BJ (cell line): Measurements from ENCODE around the gene MEF2C. TPM values are rescaled to one million over a fixed set of nuclear protein-coding genes. Genes with fewer than 3 reads are reported as not detected.
A peak's percentile ranks its signal among the peaks of the same experiment; 100 is the strongest.

ENCODE experiments used
- CTCF ChIA-PET: fragments of 350-600 bp; formaldehyde crosslinking; extraction: SDS; loops from one replicate; lab custom pipeline; 2021; ENCODE audit warnings: antibody characterized with exemption, inconsistent platforms; lab: Yijun Ruan, JAX
- POLR2A ChIA-PET: fragments of 300-600 bp; sonication (Branson Sonifier 250); formaldehyde crosslinking; extraction: SDS; loops from one replicate; lab custom pipeline; 2021; ENCODE audit warnings: antibody characterized with exemption; lab: Charles Lee
- DNase-seq: peaks from one replicate; pipeline ENCODE4 v3.0.0-alpha.2; 2011; ENCODE audit warnings: low read depth
- H3K27me3 ChIP-seq: 2 replicates; pipeline ENCODE4 v1.6.0; 2011; ENCODE audit warnings: low read length; ENCODE audit not compliant: control insufficient read depth, insufficient read depth
- H3K36me3 ChIP-seq: 2 replicates; pipeline ENCODE4 v1.5.1; 2011; ENCODE audit warnings: low read length; ENCODE audit not compliant: control insufficient read depth, insufficient read depth
- H3K4me3 ChIP-seq: 2 replicates; pipeline ENCODE4 v1.5.1; 2011; ENCODE audit warnings: low read depth, mild to moderate bottlenecking, control low read depth, low read length
- polyA plus RNA-seq: library from polyadenylated mRNA; depleted of rRNA; stranded (reverse); fragments of >200 nt; gene quantifications from 2 replicates; pipeline ENCODE4 v1.2.3, GENCODE V29; 2011
- TF ChIP-seq, protein P1 (sequence below): IDR thresholded peaks from 2 replicates; pipeline ENCODE4 v1.5.1; 2011; ENCODE audit warnings: low read depth, mild to moderate bottlenecking, control low read depth, inconsistent platforms, low read length, moderate library complexity; ENCODE audit not compliant: insufficient read depth

Gene MEF2C
- polyA plus RNA-seq, 1 experiment = 1.6 TPM

DNA sequence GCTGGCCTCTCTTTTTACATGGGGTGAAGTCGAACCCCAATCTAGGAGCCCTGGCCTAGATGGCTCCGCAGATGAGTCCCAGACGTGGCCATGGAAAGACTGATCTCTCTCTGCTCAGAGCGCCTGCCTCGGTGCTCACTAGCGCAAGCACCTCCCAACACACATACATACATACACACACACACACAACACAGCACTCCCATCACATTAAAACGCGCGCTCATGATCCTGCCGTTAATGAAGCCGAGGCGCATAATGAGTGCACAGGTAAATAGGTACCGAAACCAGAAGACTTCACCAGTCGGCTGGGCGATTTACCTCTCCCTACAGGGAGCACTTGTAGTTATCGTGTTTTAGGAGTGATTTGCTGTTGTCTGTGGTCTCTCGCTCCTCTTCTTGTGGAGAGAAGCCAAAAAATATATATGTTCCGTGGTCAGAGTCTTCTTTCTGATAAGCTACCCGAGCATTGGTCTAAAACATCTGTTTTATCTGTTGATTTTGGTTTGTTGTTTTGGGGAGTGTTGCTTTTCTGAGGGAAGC is 207.7 kb downstream of the MEF2C start:
- POLR2A ChIA-PET = no interaction called here
- CTCF ChIA-PET = interaction anchor here (0.6 to 1.1 kb wide), 2 partner anchors 8 to 16 kb away, joined by 3 to 5 read pairs; no protein-coding TSS in a partner anchor

DNA sequence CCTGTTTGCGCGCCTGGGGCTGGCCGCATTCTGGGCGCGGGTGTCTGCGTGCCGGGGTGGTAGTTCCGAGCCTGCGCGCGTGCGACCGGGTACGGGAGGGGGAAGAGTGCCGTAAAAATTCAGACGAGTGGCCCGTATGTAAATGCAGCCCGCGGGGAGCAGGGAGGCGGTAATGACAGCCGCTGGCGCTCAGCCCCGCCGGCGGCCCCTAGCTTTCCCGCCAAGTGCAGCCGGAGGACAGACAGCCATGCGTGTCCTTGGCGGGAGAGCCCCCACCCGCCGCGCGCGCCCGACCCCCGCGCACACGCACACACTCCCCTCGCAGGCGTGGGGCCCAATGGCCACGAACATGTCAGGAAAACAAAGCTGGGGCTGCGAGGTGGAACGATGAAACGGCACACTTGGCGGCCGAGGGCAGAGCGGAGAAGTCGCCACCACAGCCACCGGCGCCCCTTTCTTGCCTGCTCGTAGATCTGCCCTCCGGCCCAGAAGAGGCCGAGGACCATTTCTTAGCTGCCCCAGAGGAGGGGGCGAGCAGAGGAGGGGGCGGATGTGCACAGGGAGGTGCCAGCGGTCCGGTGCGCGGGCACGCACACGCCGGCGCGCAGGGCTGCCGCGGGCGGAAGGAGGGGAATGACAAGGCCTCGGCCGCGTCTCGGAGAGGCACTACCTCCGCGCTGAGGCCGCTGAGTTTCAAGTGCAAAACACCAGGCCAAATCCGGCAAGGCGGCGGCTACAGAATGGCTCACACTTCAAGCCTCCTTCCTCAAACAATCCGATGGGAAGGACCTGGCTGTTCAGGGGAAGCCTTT is 208.4 kb downstream of the MEF2C start:
- TF ChIP-seq, protein P1, sequence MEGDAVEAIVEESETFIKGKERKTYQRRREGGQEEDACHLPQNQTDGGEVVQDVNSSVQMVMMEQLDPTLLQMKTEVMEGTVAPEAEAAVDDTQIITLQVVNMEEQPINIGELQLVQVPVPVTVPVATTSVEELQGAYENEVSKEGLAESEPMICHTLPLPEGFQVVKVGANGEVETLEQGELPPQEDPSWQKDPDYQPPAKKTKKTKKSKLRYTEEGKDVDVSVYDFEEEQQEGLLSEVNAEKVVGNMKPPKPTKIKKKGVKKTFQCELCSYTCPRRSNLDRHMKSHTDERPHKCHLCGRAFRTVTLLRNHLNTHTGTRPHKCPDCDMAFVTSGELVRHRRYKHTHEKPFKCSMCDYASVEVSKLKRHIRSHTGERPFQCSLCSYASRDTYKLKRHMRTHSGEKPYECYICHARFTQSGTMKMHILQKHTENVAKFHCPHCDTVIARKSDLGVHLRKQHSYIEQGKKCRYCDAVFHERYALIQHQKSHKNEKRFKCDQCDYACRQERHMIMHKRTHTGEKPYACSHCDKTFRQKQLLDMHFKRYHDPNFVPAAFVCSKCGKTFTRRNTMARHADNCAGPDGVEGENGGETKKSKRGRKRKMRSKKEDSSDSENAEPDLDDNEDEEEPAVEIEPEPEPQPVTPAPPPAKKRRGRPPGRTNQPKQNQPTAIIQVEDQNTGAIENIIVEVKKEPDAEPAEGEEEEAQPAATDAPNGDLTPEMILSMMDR = no peak
- no peak for DNase-seq
- ChIA-PET CTCF (interaction anchor here (0.6 to 1.1 kb wide), 2 partner anchors 7 to 16 kb away, joined by 3 to 5 read pairs; no protein-coding TSS in a partner anchor), POLR2A (no interaction called here)
- Histone ChIP-seq H3K36me3 (no peaks in the 10 kb centered on the region), H3K27me3 (peaks cover 39% of the 10 kb centered on the region), H3K4me3 (peak overlapping the region; percentile 13; the same call in 1 of the 2 replicates)

More for the DNA sequence above, 207.7 kb downstream of the MEF2C start:
- TF ChIP-seq, protein P1 = no peak
- H3K4me3 ChIP-seq = no peak overlapping the region
- H3K27me3 ChIP-seq = peaks cover 41% of the 10 kb centered on the region
- no peaks in the 10 kb centered on the region for H3K36me3 ChIP-seq
- DNase-seq = no peak

DNA sequence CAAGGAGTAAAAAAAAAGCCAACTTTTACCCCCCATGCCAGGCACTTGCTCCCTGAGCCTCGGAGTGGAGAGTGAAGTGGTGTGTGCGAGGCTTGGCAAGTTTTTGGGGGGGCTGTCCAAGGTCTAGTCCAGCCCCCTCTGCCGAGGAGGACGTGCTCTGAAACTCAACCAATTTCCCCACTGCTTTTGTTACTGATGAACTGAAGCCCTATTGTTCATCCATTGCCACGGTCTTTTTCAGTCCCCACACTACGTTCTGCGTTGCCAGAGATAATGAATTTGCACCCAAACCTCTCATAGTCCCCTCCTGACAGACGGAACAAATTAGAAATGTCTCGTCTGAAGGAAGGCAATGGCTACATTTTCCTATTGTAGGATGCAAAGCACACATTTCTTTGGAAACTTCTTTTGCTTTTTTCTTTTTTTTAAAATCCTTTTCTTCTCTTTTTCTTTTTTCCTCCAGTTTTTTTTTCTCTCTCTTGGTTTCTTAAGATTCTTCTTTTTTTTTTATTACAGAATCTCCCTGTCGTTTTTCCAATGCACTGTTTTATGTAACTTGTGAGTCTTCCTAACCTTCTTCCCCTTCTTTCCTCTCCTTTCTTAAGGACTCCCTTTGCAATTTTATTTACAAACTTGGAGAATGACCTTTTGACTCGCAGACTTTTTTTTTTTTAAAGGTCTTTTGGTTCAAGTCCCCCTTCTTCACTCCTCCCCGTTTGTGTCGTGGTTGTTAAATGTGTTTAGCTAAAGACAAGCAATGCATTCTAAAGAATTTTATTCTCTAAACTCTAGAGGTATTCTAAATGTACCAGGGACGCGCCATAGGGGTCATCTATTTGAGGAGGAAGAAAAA is 209.5 kb downstream of the MEF2C start:
- TF ChIP-seq, protein P1 = no peak
- H3K36me3 ChIP-seq = no peaks in the 10 kb centered on the region
- no peak overlapping the region for H3K4me3 ChIP-seq
- POLR2A ChIA-PET = no interaction called here
- CTCF ChIA-PET = no interaction called here
- no peak for DNase-seq
- H3K27me3 ChIP-seq = peaks cover 36% of the 10 kb centered on the region

DNA sequence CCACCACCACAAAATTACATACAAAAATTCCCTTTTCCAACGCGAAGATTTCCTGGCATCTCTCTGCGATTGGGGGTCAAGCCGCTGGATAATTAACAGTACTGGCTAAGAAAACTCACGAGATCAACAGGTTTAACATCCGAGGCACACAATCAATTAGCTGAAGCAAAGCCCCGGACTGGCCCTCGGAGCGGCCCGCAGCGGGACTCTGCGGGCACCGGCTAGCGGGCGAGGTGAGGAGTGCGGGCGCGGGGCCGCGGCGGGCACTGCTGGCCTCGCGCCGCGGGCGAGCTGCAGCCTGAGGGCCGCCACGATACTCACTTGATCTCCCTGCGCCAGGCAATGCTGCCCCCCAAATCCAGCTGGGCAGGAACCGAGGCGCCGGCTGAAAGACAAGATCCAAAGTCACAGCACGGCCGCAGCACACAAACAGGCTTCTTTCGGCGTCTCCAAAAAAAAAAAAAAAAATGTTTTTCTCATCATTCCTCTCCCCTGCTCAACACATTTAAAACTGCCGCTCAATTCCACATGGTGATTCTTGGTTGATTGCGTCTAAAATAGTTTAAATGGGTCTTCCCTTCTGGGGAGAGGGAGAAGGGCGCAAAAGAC is 210.2 kb downstream of the MEF2C start:
- H3K4me3 ChIP-seq = no peak overlapping the region
- TF ChIP-seq, protein P1 = no peak
- ChIA-PET POLR2A (no interaction called here), CTCF (interaction anchor here (1.3 to 1.5 kb wide), 2 partner anchors 18 to 891 kb away, joined by 5 to 8 read pairs; no protein-coding TSS in a partner anchor)
- DNase-seq = no peak
- H3K36me3 ChIP-seq = no peaks in the 10 kb centered on the region
- peaks cover 37% of the 10 kb centered on the region for H3K27me3 ChIP-seq
